Endothelial cell of umbilical vein (primary cell): ENCODE data around the gene ZNF628. TPM values are rescaled to one million over a fixed set of nuclear protein-coding genes. Genes with fewer than 3 reads are reported as not detected.

ENCODE experiments used
- BruUV-seq: library from RNA; stranded (reverse); fragments of 400-500 nt; replicated peaks from 2 replicates; lab custom pipeline; 2021; lab: Mats Ljungman, UMichigan
- CTCF ChIA-PET: fragments of 300-600, 350-600 bp; sonication (Branson Sonifier 250); formaldehyde crosslinking; loops from one replicate; lab custom pipeline; 2021; ENCODE audit warnings: antibody characterized with exemption, inconsistent platforms; lab: Charles Lee
- POLR2A ChIA-PET: fragments of 300-600, 350-600 bp; sonication (Branson Sonifier 250); formaldehyde crosslinking; loops from one replicate; lab custom pipeline; 2021; ENCODE audit warnings: antibody characterized with exemption, inconsistent platforms; lab: Charles Lee
- DNase-seq: peaks from one replicate; pipeline ENCODE4 v3.0.0-alpha.2; 2011; ENCODE audit warnings: low read depth, low spot score
- FAIRE-seq: peaks from 2 replicates; lab custom pipeline; 2011; peaks lifted over from hg19 to GRCh38; lab: Jason Lieb, UNC
- H2AFZ ChIP-seq: 2 replicates; pipeline ENCODE4 v1.6.0; 2012; ENCODE audit warnings: low read depth, low read length, control low read depth, inconsistent platforms
- H3K27ac ChIP-seq: 2 replicates; pipeline ENCODE4 v1.5.1; 2011; ENCODE audit warnings: low read depth, mild to moderate bottlenecking, control low read depth, low read length, moderate library complexity; ENCODE audit not compliant: insufficient read depth
- H3K27me3 ChIP-seq, 2 experiments: 2 replicates each; pipeline versions ENCODE4 v1.6.0 to v1.6.1; 2011; ENCODE audit warnings: low read length in 2 of 2, mixed read lengths in 1 of 2; ENCODE audit not compliant: control insufficient read depth in 2 of 2, insufficient read depth in 2 of 2
- H3K36me3 ChIP-seq, 2 experiments: 2 replicates in 1 of 2; 3 replicates in 1 of 2; pipeline ENCODE4 v1.5.1; 2011; ENCODE audit warnings: low read length in 2 of 2, mild to moderate bottlenecking in 1 of 2, moderate library complexity in 1 of 2; ENCODE audit not compliant: control insufficient read depth in 2 of 2, insufficient read depth in 2 of 2; ENCODE audit errors: extremely low read depth in 1 of 2
- H3K4me1 ChIP-seq: 3 replicates; pipeline ENCODE4 v1.5.1; 2011; ENCODE audit warnings: mild to moderate bottlenecking, low read length; ENCODE audit not compliant: control insufficient read depth, insufficient read depth; ENCODE audit errors: extremely low read depth
- H3K4me2 ChIP-seq: 2 replicates; pipeline ENCODE4 v1.6.1; 2011; ENCODE audit warnings: low read length, control low read depth, mixed read lengths; ENCODE audit not compliant: insufficient read depth
- H3K4me3 ChIP-seq, 3 experiments: fragments of 200-600 bp in 1 of 3; sonication (generic), shearing (Covaris generic) in 1 of 3; replicated peaks in 1 of 3; 2 replicates each; pipeline ENCODE4 v1.5.1; 2011 to 2016; ENCODE audit warnings: control low read depth in 3 of 3, low read length in 3 of 3, mild to moderate bottlenecking in 2 of 3, inconsistent platforms in 1 of 3, low read depth in 1 of 3, moderate library complexity in 1 of 3; ENCODE audit not compliant: insufficient read depth in 1 of 3
- H3K79me2 ChIP-seq: 2 replicates; pipeline ENCODE4 v1.6.0; 2012; ENCODE audit warnings: low read length, inconsistent platforms; ENCODE audit not compliant: control insufficient read depth, insufficient read depth
- H3K9ac ChIP-seq: replicated peaks from 2 replicates; pipeline ENCODE3; 2011; ENCODE audit warnings: low read length, control low read depth; ENCODE audit not compliant: insufficient read depth; ENCODE audit errors: extremely low read depth
- H3K9me1 ChIP-seq: replicated peaks from 3 replicates; pipeline ENCODE4 v1.6.0; 2011; ENCODE audit warnings: mild to moderate bottlenecking, low read length; ENCODE audit not compliant: control insufficient read depth, insufficient read depth; ENCODE audit errors: extremely low read depth
- H3K9me3 ChIP-seq: replicated peaks from 2 replicates; pipeline ENCODE4 v1.5.1; 2012; ENCODE audit warnings: low read length, inconsistent platforms; ENCODE audit not compliant: control insufficient read depth, insufficient read depth
- H4K20me1 ChIP-seq: replicated peaks from 2 replicates; pipeline ENCODE3; 2011; ENCODE audit warnings: mild to moderate bottlenecking, low read length; ENCODE audit not compliant: control insufficient read depth, insufficient read depth; ENCODE audit errors: extremely low read depth
- CTCF ChIP-seq, 2 donors: IDR thresholded peaks; 1 replicate in 1 of 2; 2 replicates in 1 of 2; pipeline ENCODE4 v1.5.1; 2011; ENCODE audit warnings: low read length in 2 of 2, mild to moderate bottlenecking in 2 of 2, moderate library complexity in 2 of 2, control low read depth in 1 of 2, inconsistent platforms in 1 of 2, low read depth in 1 of 2; ENCODE audit not compliant: insufficient read depth in 1 of 2; ENCODE audit errors: extremely low read depth in 1 of 2
- EZH2 ChIP-seq: IDR thresholded peaks from 2 replicates; pipeline ENCODE4 v1.6.1; 2012; ENCODE audit warnings: borderline replicate concordance, low read depth, mild to moderate bottlenecking, moderate library complexity, low read length, inconsistent platforms; ENCODE audit not compliant: severe bottlenecking
- FOS ChIP-seq: IDR thresholded peaks from 2 replicates; pipeline ENCODE4 v1.6.1; 2011; ENCODE audit warnings: mild to moderate bottlenecking, low read length, moderate library complexity, borderline replicate concordance; ENCODE audit not compliant: insufficient read depth
- GATA2 ChIP-seq: IDR thresholded peaks from 2 replicates; pipeline ENCODE4 v1.7.0; 2011; ENCODE audit warnings: low read depth, mild to moderate bottlenecking, moderate library complexity, mixed read lengths, low read length; ENCODE audit not compliant: insufficient read length, insufficient read depth
- JUN ChIP-seq: IDR thresholded peaks from 2 replicates; pipeline ENCODE4 v1.6.1; 2011; ENCODE audit warnings: borderline replicate concordance, low read depth; ENCODE audit not compliant: insufficient read length, insufficient read depth
- MAX ChIP-seq: IDR thresholded peaks from 2 replicates; pipeline ENCODE4 v1.6.1; 2011; ENCODE audit not compliant: insufficient read depth, insufficient read length
- MYC ChIP-seq: IDR thresholded peaks from one replicate; pipeline ENCODE4 v1.6.1; 2011; ENCODE audit warnings: mild to moderate bottlenecking, low read depth, low read length
- POLR2A ChIP-seq: IDR thresholded peaks from 2 replicates; pipeline ENCODE4 v1.6.1; 2012; ENCODE audit warnings: low read depth, mild to moderate bottlenecking, control low read depth, low read length
- POLR2AphosphoS5 ChIP-seq: IDR thresholded peaks from 2 replicates; pipeline ENCODE4 v1.6.1; 2012; ENCODE audit warnings: low read depth, mild to moderate bottlenecking, control low read depth, low read length, moderate library complexity; ENCODE audit not compliant: insufficient read depth
- dilution Hi-C: fragments of 300-500 bp; cut with MboI; formaldehyde crosslinking; loops from one replicate; pipeline ENCODE4 v1.15.0; 2019; ENCODE audit warnings: low sequenced_read_pairs; ENCODE audit not compliant: extremely low pct_ligation_motif_present
- intact Hi-C: fragments of 100-400 bp; cut with micrococcal nuclease; formaldehyde crosslinking; loops from one replicate; pipeline ENCODE4 v1.10.0; 2022
- polyA plus RNA-seq, 4 experiments: library from polyadenylated mRNA; depleted of rRNA in 3 of 4; stranded (reverse) in 3 of 4; unstranded in 1 of 4; fragments of >200 nt; gene quantifications; 2 replicates each; pipeline versions ENCODE4 v1.2.1 to v1.2.3, GENCODE V29; 2011 to 2012; ENCODE audit warnings: missing spikeins in 1 of 4
- total RNA-seq: library from RNA; stranded (reverse); gene quantifications from 2 replicates; pipeline ENCODE4 v1.2.3, GENCODE V29; 2021

The ZNF628 gene
- total and polyA plus RNA-seq, 2 donors (not counting 3 experiments of a cell fraction or from before 2014, with no cell fraction given): 2.0 to 10.4 TPM

GRCh38 chr19:55482967-55483705 is 6.7 kb downstream of the ZNF628 start:
- Histone ChIP-seq H3K9me1 (no peaks in the 10 kb centered on the region), H3K4me3 (no peak overlapping the region), H3K4me2 (no peak overlapping the region), H2AFZ (no peak overlapping the region), H3K9ac (no peak overlapping the region), H3K27ac (no peak overlapping the region), H3K27me3 (no peaks in the 10 kb centered on the region), H3K4me1 (peaks cover 31% of the 10 kb centered on the region), H3K79me2 (peaks cover 17% of the 10 kb centered on the region), H3K36me3 (peaks cover 0 to 3% of the 10 kb centered on the region in 2 experiments), H3K9me3 (no peaks in the 10 kb centered on the region), H4K20me1 (no peaks in the 10 kb centered on the region)
- no TSS peak for BruUV-seq
- dilution Hi-C loops (no loop called here), intact Hi-C loops (no loop called here)
- TF ChIP-seq MAX (no peak), EZH2 (no peak)
- CTCF ChIA-PET: interaction anchor here (1.0 kb wide), 2 partner anchors 21 to 342 kb away, joined by 3 to 7 read pairs; no protein-coding TSS in a partner anchor
- FAIRE-seq (no peak), DNase-seq (no peak)
- POLR2A ChIA-PET: no interaction called here

GRCh38 chr19:55483706-55484592 is 7.5 kb downstream of the ZNF628 start:
- H3K4me3 ChIP-seq: no peak overlapping the region
- FAIRE-seq (no peak), DNase-seq (no peak)
- TF ChIP-seq CTCF (IDR thresholded peaks at IDR 0.05; ENCODE audit: extremely low read depth in 1 of 2, insufficient read depth in 1 of 2, low read depth in 1 of 2, low read length in 2 of 2) (no peak), FOS (no peak), JUN (no peak), MAX (no peak), POLR2AphosphoS5 (no peak), POLR2A (no peak), GATA2 (no peak), MYC (no peak), EZH2 (no peak)
- H3K9ac ChIP-seq: peak overlapping the region; percentile 74
- no peaks in the 10 kb centered on the region for H4K20me1 ChIP-seq
- H2AFZ ChIP-seq: no peak overlapping the region
- CTCF ChIA-PET: interaction anchor here (0.9 to 6.1 kb wide), 6 partner anchors 16 to 343 kb away, joined by 3 to 91 read pairs (median 5); partner anchors contain the start of gene ZNF865
- H3K9me3 ChIP-seq: no peaks in the 10 kb centered on the region
- BruUV-seq: no TSS peak
- intact Hi-C loops (no loop called here), dilution Hi-C loops (no loop called here)
- peaks cover 0 to 3% of the 10 kb centered on the region in 2 experiments for H3K36me3 ChIP-seq
- peak overlapping the region; percentile 81 for H3K4me2 ChIP-seq
- peaks cover 9% of the 10 kb centered on the region for H3K79me2 ChIP-seq
- H3K27ac ChIP-seq: peak overlapping the region; percentile 64
- no peaks in the 10 kb centered on the region for H3K27me3 ChIP-seq
- no peaks in the 10 kb centered on the region for H3K9me1 ChIP-seq
- POLR2A ChIA-PET: no interaction called here
- peaks cover 34% of the 10 kb centered on the region for H3K4me1 ChIP-seq
